ENCODE measurements around the gene SNAPIN. TPM values are rescaled to one million over a fixed set of nuclear protein-coding genes. Genes with fewer than 3 reads are reported as not detected.

Gene SNAPIN
- total RNA-seq, 2 donors from 2014 or later = 23.5 to 25.5 TPM

- peaks cover 18% of the 10 kb centered on the region for H3K4me1 Mint-ChIP-seq
- H3K27ac ChIP-seq (ENCODE audit: low read depth, low read length) = no peak overlapping the region
- no peak overlapping the region for H3K4me3 Mint-ChIP-seq
- H3K9me3 Mint-ChIP-seq = no peaks in the 10 kb centered on the region
- no peak overlapping the region for H3K4me3 ChIP-seq (ENCODE audit: low read length)
- H3K27me3 Mint-ChIP-seq (ENCODE audit: insufficient read depth) = no peaks in the 10 kb centered on the region
- peaks cover 81% of the 10 kb centered on the region for H3K36me3 ChIP-seq (ENCODE audit: control insufficient read depth, insufficient read depth, low read length)
- no peaks in the 10 kb centered on the region for H3K9me3 ChIP-seq (ENCODE audit: control insufficient read depth, low read length)
- peaks cover 8% of the 10 kb centered on the region for H3K4me1 ChIP-seq (ENCODE audit: control insufficient read depth, insufficient read depth, low read length)
- H3K9ac ChIP-seq (ENCODE audit: extremely low read depth, low read length, poor library complexity, severe bottlenecking) = no peak overlapping the region
- no peak overlapping the region for H3K27ac Mint-ChIP-seq
- no peak for TF ChIP-seq CTCF (conservative IDR thresholded peaks at IDR 0.05)
- H3K36me3 Mint-ChIP-seq (ENCODE audit: low read depth) = peaks cover 71% of the 10 kb centered on the region
- no peak for DNase-seq
- no peaks in the 10 kb centered on the region for H3K27me3 ChIP-seq (ENCODE audit: control insufficient read depth, insufficient read depth, low read length, poor library complexity, severe bottlenecking)
These were observed 14.7 kb upstream of the SNAPIN start for GRCh38 chr1:153643816-153644215.

- Histone ChIP-seq H3K9ac (ENCODE audit: extremely low read depth, low read length, poor library complexity, severe bottlenecking) (no peak overlapping the region), H3K27me3 (ENCODE audit: control insufficient read depth, insufficient read depth, low read length, poor library complexity, severe bottlenecking) (no peaks in the 10 kb centered on the region), H3K27ac (ENCODE audit: low read depth, low read length) (no peak overlapping the region), H3K9me3 (ENCODE audit: control insufficient read depth, low read length) (no peaks in the 10 kb centered on the region), H3K4me1 (ENCODE audit: control insufficient read depth, insufficient read depth, low read length) (peaks cover 16% of the 10 kb centered on the region), H3K36me3 (ENCODE audit: control insufficient read depth, insufficient read depth, low read length) (peaks cover 51% of the 10 kb centered on the region), H3K4me3 (ENCODE audit: low read length) (no peak overlapping the region)
- 92 to 100% methylated on average over 2 to 5 of the region's 5 CpGs for WGBS, 2 experiments (ENCODE audit: insufficient coverage in 1 of 2, insufficient read length in 1 of 2)
- Mint-ChIP-seq H3K36me3 (ENCODE audit: low read depth) (peaks cover 47% of the 10 kb centered on the region), H3K4me1 (peaks cover 19% of the 10 kb centered on the region), H3K9me3 (no peaks in the 10 kb centered on the region), H3K27me3 (ENCODE audit: insufficient read depth) (no peaks in the 10 kb centered on the region), H3K27ac (peak overlapping the region; percentile 64), H3K4me3 (no peak overlapping the region)
- TF ChIP-seq CTCF (conservative IDR thresholded peaks at IDR 0.05) = no peak
- no peak for DNase-seq
These were observed 11.7 kb upstream of the SNAPIN start for GRCh38 chr1:153646672-153647345.

GRCh38 chr1:153647346-153647714 lies 11.2 kb upstream of the SNAPIN start:
- Histone ChIP-seq H3K9ac (ENCODE audit: extremely low read depth, low read length, poor library complexity, severe bottlenecking) (no peak overlapping the region), H3K4me1 (ENCODE audit: control insufficient read depth, insufficient read depth, low read length) (peaks cover 13% of the 10 kb centered on the region), H3K27ac (ENCODE audit: low read depth, low read length) (no peak overlapping the region), H3K36me3 (ENCODE audit: control insufficient read depth, insufficient read depth, low read length) (peaks cover 46% of the 10 kb centered on the region), H3K4me3 (ENCODE audit: low read length) (no peak overlapping the region), H3K9me3 (ENCODE audit: control insufficient read depth, low read length) (no peaks in the 10 kb centered on the region), H3K27me3 (ENCODE audit: control insufficient read depth, insufficient read depth, low read length, poor library complexity, severe bottlenecking) (no peaks in the 10 kb centered on the region)
- Mint-ChIP-seq H3K4me1 (peaks cover 16% of the 10 kb centered on the region), H3K36me3 (ENCODE audit: low read depth) (peaks cover 42% of the 10 kb centered on the region), H3K4me3 (no peak overlapping the region), H3K27ac (peak overlapping the region; percentile 64), H3K9me3 (no peaks in the 10 kb centered on the region), H3K27me3 (ENCODE audit: insufficient read depth) (no peaks in the 10 kb centered on the region)
- TF ChIP-seq CTCF (conservative IDR thresholded peaks at IDR 0.05) = peak; percentile 43
- peak; percentile 66 for DNase-seq
- WGBS, 2 experiments (ENCODE audit: insufficient coverage in 1 of 2, insufficient read length in 1 of 2) = 83% methylated on average over 2 of the region's 2 CpGs
